H1 (cell line): ENCODE results near the gene RBM41. TPM values are rescaled to one million over a fixed set of nuclear protein-coding genes. Genes with fewer than 3 reads are reported as not detected.
"Not testable (repeated sequence)": the region's sequence is repeated elsewhere in the genome, so short reads cannot be mapped to it uniquely, and the experiment has no call there.

Source experiments
- CTCF ChIA-PET: fragments of 300-600 bp; sonication (Branson Sonifier 250); formaldehyde crosslinking; loops from one replicate; lab custom pipeline; 2021; ENCODE audit not compliant: partially characterized antibody; lab: Charles Lee
- POLR2A ChIA-PET: fragments of 300-600 bp; sonication (Branson Sonifier 250); formaldehyde crosslinking; loops from one replicate; lab custom pipeline; 2021; ENCODE audit warnings: inconsistent platforms; ENCODE audit not compliant: partially characterized antibody; lab: Charles Lee
- DNase-seq, 2 experiments: peaks; one replicate each; pipeline versions ENCODE4 v3.0.0 to v3.0.0-alpha.2; 2010 to 2022; ENCODE audit warnings: low spot score in 2 of 2, low read depth in 1 of 2, mixed read lengths in 1 of 2
- FAIRE-seq: peaks from 2 replicates; lab custom pipeline; 2011; peaks lifted over from hg19 to GRCh38; lab: Jason Lieb, UNC
- H2AFZ ChIP-seq: 2 replicates; pipeline ENCODE4 v1.8.1; 2012; ENCODE audit warnings: low read length, inconsistent platforms
- H2AK5ac ChIP-seq: 2 replicates; pipeline ENCODE4 v1.6.1; 2013; ENCODE audit warnings: low read depth, low read length
- H2BK120ac ChIP-seq: replicated peaks from 2 replicates; pipeline ENCODE3; 2013; ENCODE audit warnings: low read depth, low read length, inconsistent platforms
- H2BK12ac ChIP-seq: 2 replicates; pipeline ENCODE4 v1.6.1; 2013; ENCODE audit warnings: low read depth, low read length
- H2BK15ac ChIP-seq: 2 replicates; pipeline ENCODE4 v1.6.1; 2013; ENCODE audit warnings: low read length
- H2BK20ac ChIP-seq: 2 replicates; pipeline ENCODE4 v1.6.1; 2013; ENCODE audit warnings: low read length
- H2BK5ac ChIP-seq: 2 replicates; pipeline ENCODE4 v1.6.1; 2013; ENCODE audit warnings: low read depth, low read length
- H3K14ac ChIP-seq: 2 replicates; pipeline ENCODE4 v1.6.1; 2013; ENCODE audit warnings: inconsistent platforms; ENCODE audit not compliant: insufficient read length
- H3K18ac ChIP-seq: 2 replicates; pipeline ENCODE4 v1.6.1; 2013; ENCODE audit warnings: low read length; ENCODE audit errors: extremely low read depth
- H3K23ac ChIP-seq: 2 replicates; pipeline ENCODE4 v1.6.1; 2013; ENCODE audit warnings: inconsistent platforms; ENCODE audit not compliant: insufficient read length
- H3K23me2 ChIP-seq: 2 replicates; pipeline ENCODE4 v1.6.1; 2013; ENCODE audit warnings: low read depth, low read length
- H3K27ac ChIP-seq: 2 replicates; pipeline ENCODE4 v1.6.1; 2011; ENCODE audit warnings: low read depth, low read length, inconsistent platforms
- H3K27me3 ChIP-seq, 4 experiments: replicated peaks in 1 of 4; 1 replicate in 1 of 4; 2 replicates in 3 of 4; pipeline versions ENCODE4 v1.6.1 to v1.8.1; 2011 to 2013; ENCODE audit warnings: low read length in 3 of 4, mild to moderate bottlenecking in 3 of 4, inconsistent platforms in 2 of 4, mixed read lengths in 2 of 4, moderate library complexity in 1 of 4; ENCODE audit not compliant: control insufficient read depth in 3 of 4, insufficient read depth in 3 of 4; ENCODE audit errors: extremely low read depth in 1 of 4
- H3K36me3 ChIP-seq, 4 experiments: 2 replicates each; pipeline versions ENCODE4 v1.6.1 to v1.8.1; 2011 to 2013; ENCODE audit warnings: mild to moderate bottlenecking in 4 of 4, low read length in 3 of 4, moderate library complexity in 2 of 4, control low read depth in 1 of 4, inconsistent platforms in 1 of 4; ENCODE audit not compliant: insufficient read depth in 4 of 4, control insufficient read depth in 2 of 4
- H3K4ac ChIP-seq: replicated peaks from 2 replicates; pipeline ENCODE3; 2013; ENCODE audit warnings: low read length, low read depth, mixed read lengths, inconsistent platforms; ENCODE audit not compliant: insufficient read length
- H3K4me1 ChIP-seq, 4 experiments: replicated peaks in 1 of 4; 1 replicate in 1 of 4; 2 replicates in 3 of 4; pipeline versions ENCODE4 v1.6.1 to v1.8.1; 2011 to 2013; ENCODE audit warnings: low read length in 3 of 4, inconsistent platforms in 2 of 4, mixed read lengths in 1 of 4; ENCODE audit not compliant: insufficient read depth in 4 of 4, control insufficient read depth in 3 of 4
- H3K4me2 ChIP-seq, 2 experiments: 2 replicates each; pipeline versions ENCODE4 v1.6.1 to v1.8.1; 2011 to 2013; ENCODE audit warnings: low read depth in 2 of 2, low read length in 2 of 2, control low read depth in 1 of 2, inconsistent platforms in 1 of 2, mild to moderate bottlenecking in 1 of 2; ENCODE audit not compliant: insufficient read depth in 1 of 2
- H3K4me3 ChIP-seq, 4 experiments: fragments of 200-600, 300-600 bp in 1 of 4; sonication (generic), shearing (Covaris generic), sonication (Bioruptor Twin) in 1 of 4; 2 replicates each; pipeline versions ENCODE4 v1.5.1 to v1.8.1; 2011 to 2016; ENCODE audit warnings: low read length in 4 of 4, low read depth in 3 of 4, control low read depth in 2 of 4, inconsistent platforms in 2 of 4, mild to moderate bottlenecking in 2 of 4, mixed read lengths in 1 of 4, moderate library complexity in 1 of 4; ENCODE audit not compliant: insufficient read depth in 2 of 4; ENCODE audit errors: extremely low read depth in 1 of 4
- H3K56ac ChIP-seq: replicated peaks from 2 replicates; pipeline ENCODE3; 2013; ENCODE audit warnings: low read depth, mild to moderate bottlenecking, mixed read lengths, low read length, inconsistent platforms; ENCODE audit not compliant: insufficient read length
- H3K79me1 ChIP-seq: 2 replicates; pipeline ENCODE4 v1.6.1; 2013; ENCODE audit warnings: low read depth, low read length, control low read depth
- H3K79me2 ChIP-seq, 2 experiments: 2 replicates each; pipeline versions ENCODE4 v1.6.1 to v1.8.1; 2012 to 2013; ENCODE audit warnings: low read length in 2 of 2, mild to moderate bottlenecking in 2 of 2, inconsistent platforms in 1 of 2; ENCODE audit not compliant: insufficient read depth in 2 of 2, control insufficient read depth in 1 of 2
- H3K9ac ChIP-seq, 4 experiments: replicated peaks in 1 of 4; 1 replicate in 1 of 4; 2 replicates in 3 of 4; pipeline versions ENCODE4 v1.6.1 to v1.8.1; 2011 to 2013; ENCODE audit warnings: low read depth in 3 of 4, low read length in 3 of 4, control low read depth in 2 of 4, mild to moderate bottlenecking in 2 of 4, moderate library complexity in 2 of 4, inconsistent platforms in 1 of 4; ENCODE audit errors: extremely low read depth in 1 of 4
- H3K9me3 ChIP-seq, 2 experiments: 2 replicates each; pipeline versions ENCODE4 v1.6.1 to v1.8.1; 2012 to 2013; ENCODE audit warnings: mild to moderate bottlenecking in 2 of 2, moderate library complexity in 2 of 2, control low read depth in 1 of 2, inconsistent platforms in 1 of 2, low read depth in 1 of 2, low read length in 1 of 2, mixed read lengths in 1 of 2; ENCODE audit not compliant: insufficient read depth in 2 of 2
- H4K20me1 ChIP-seq, 2 experiments: replicated peaks in 1 of 2; 2 replicates each; pipeline versions ENCODE3 to v1.8.1; 2011 to 2013; ENCODE audit warnings: inconsistent platforms in 2 of 2, low read length in 2 of 2, mild to moderate bottlenecking in 1 of 2; ENCODE audit not compliant: insufficient read depth in 2 of 2, control insufficient read depth in 1 of 2
- H4K5ac ChIP-seq: 2 replicates; pipeline ENCODE4 v1.6.1; 2013; ENCODE audit warnings: low read length, low read depth, mixed read lengths, inconsistent platforms; ENCODE audit not compliant: insufficient read length
- H4K8ac ChIP-seq: 2 replicates; pipeline ENCODE4 v1.8.0; 2013; ENCODE audit warnings: mild to moderate bottlenecking, moderate library complexity, low read length, inconsistent platforms; ENCODE audit not compliant: insufficient read depth; ENCODE audit errors: extremely low read depth
- H4K91ac ChIP-seq: replicated peaks from 2 replicates; pipeline ENCODE3; 2013; ENCODE audit warnings: low read length, mixed read lengths, inconsistent platforms; ENCODE audit not compliant: insufficient read length
- WGBS, 2 experiments: shearing (Covaris generic) in 1 of 2; methylation state at CpG; one replicate each; pipeline versions ENCODE4 v1.1.6 to v1.1.7; 2013 to 2015; ENCODE audit warnings: low lambda C conversion rate in 2 of 2, mixed read lengths in 2 of 2, inconsistent platforms in 1 of 2, low coverage in 1 of 2, missing lambda C conversion rate in 1 of 2; ENCODE audit not compliant: insufficient replicate concordance in 2 of 2, insufficient coverage in 1 of 2, insufficient read length in 1 of 2; ENCODE audit errors: extremely low coverage in 1 of 2, missing lambda C conversion rate in 1 of 2; 5-methylcytosine and 5-hydroxymethylcytosine counted together
- polyA plus RNA-seq, 7 experiments: library from polyadenylated mRNA; depleted of rRNA in 3 of 7; stranded (reverse) in 5 of 7; unstranded in 2 of 7; fragments of >200 nt in 5 of 7; fragments of 200-250 nt in 2 of 7; gene quantifications; 1 replicate in 5 of 7; 2 replicates in 1 of 7; 4 replicates in 1 of 7; pipeline versions ENCODE4 v1.2.1 to v1.2.3, GENCODE V29; 2011 to 2013; ENCODE audit warnings: missing spikeins in 2 of 7, mixed read lengths in 2 of 7
- total RNA-seq: library from RNA; stranded (reverse); fragmentation: NEBNext Ultra II Directional; extraction: Animal tissue kit (Norgen Biotek cat#: 25700); gene quantifications from 2 replicates; pipeline ENCODE4 v1.2.1, GENCODE V29; 2021

The RBM41 gene
- total and polyA plus RNA-seq, 2 of the 8 experiments (the other 6 are each of a cell fraction or from before 2014, with no cell fraction given): 2.6 to 26.4 TPM

DNA sequence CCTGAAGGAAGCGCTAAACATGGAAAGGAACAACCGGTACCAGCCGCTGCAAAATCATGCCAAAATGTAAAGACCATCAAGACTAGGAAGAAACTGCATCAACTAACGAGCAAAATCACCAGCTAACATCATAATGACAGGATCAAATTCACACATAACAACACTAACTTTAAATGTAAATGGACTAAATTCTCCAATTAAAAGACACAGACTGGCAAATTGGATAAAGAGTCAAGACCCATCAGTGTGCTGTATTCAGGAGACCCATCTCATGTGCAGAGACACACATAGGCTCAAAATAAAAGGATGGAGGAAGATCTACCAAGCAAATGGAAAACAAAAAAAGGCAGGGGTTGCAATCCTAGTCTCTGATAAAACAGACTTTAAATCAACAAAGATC, 39.0 kb upstream of the RBM41 start:
- H2AFZ ChIP-seq, H2AK5ac ChIP-seq, DNase-seq, H3K14ac ChIP-seq, H3K4me1 ChIP-seq, H2BK15ac ChIP-seq, H3K79me1 ChIP-seq, H4K8ac ChIP-seq, H3K9me3 ChIP-seq, H3K27ac ChIP-seq, H3K18ac ChIP-seq, H4K5ac ChIP-seq, H3K9ac ChIP-seq, H2BK5ac ChIP-seq, FAIRE-seq, H3K36me3 ChIP-seq, H3K4ac ChIP-seq, H3K4me2 ChIP-seq, H2BK120ac ChIP-seq, CTCF ChIA-PET, H4K20me1 ChIP-seq, H2BK12ac ChIP-seq, H3K79me2 ChIP-seq, H3K23ac ChIP-seq, H3K56ac ChIP-seq, H3K23me2 ChIP-seq, H2BK20ac ChIP-seq, POLR2A ChIA-PET, H3K4me3 ChIP-seq, H4K91ac ChIP-seq, H3K27me3 ChIP-seq: not testable (repeated sequence)
- WGBS, 2 experiments: no CpG with 5 or more reads among the region's 4 CpGs
